NCI-H69 (cell line): Measurements from ENCODE around the gene ERGIC1.
"Not testable (repeated sequence)": the region's sequence is repeated elsewhere in the genome, so short reads cannot be mapped to it uniquely, and the experiment has no call there.

Experiments
- DNase-seq: peaks from one replicate; lab custom pipeline; 2025; lab: John Stamatoyannopoulos, UW

ERGIC1 gene

GRCh38 chr5:172800088-172800551 is 33.9 kb upstream of the ERGIC1 start:
- DNase-seq, result no peak

GRCh38 chr5:172801179-172801671 is 32.8 kb upstream of the ERGIC1 start:
- DNase-seq, result no peak

GRCh38 chr5:172802112-172802511 is 31.9 kb upstream of the ERGIC1 start:
- no peak for DNase-seq

GRCh38 chr5:172802567-172803176 is 31.4 kb upstream of the ERGIC1 start:
- DNase-seq, result no peak

- DNase-seq, result no peak
Measured at GRCh38 chr5:172805018-172805683, 28.9 kb upstream of the ERGIC1 start.

- no peak for DNase-seq
Measured at GRCh38 chr5:172805736-172806255, 28.3 kb upstream of the ERGIC1 start.

GRCh38 chr5:172806897-172807672 is 27.0 kb upstream of the ERGIC1 start:
- DNase-seq, result peak; percentile 28

GRCh38 chr5:172807766-172808311 is 26.2 kb upstream of the ERGIC1 start:
- DNase-seq, result no peak

- no peak for DNase-seq
Measured at GRCh38 chr5:172809774-172810173, 24.3 kb upstream of the ERGIC1 start.

GRCh38 chr5:172810996-172811395 is 23.1 kb upstream of the ERGIC1 start:
- DNase-seq, result not testable (repeated sequence)

GRCh38 chr5:172815631-172816030 is 18.4 kb upstream of the ERGIC1 start:
- DNase-seq, result no peak

GRCh38 chr5:172816925-172817562 is 17.0 kb upstream of the ERGIC1 start:
- DNase-seq, result no peak

GRCh38 chr5:172817664-172818063 is 16.4 kb upstream of the ERGIC1 start:
- DNase-seq, result no peak

GRCh38 chr5:172818081-172818480 is 16.0 kb upstream of the ERGIC1 start:
- DNase-seq, result no peak

- no peak for DNase-seq
Measured at GRCh38 chr5:172819569-172819968, 14.5 kb upstream of the ERGIC1 start.

- DNase-seq, result no peak
Measured at GRCh38 chr5:172820046-172820767, 13.8 kb upstream of the ERGIC1 start.

GRCh38 chr5:172821340-172821985 is 12.6 kb upstream of the ERGIC1 start:
- no peak for DNase-seq

GRCh38 chr5:172823840-172824362 is 10.2 kb upstream of the ERGIC1 start:
- no peak for DNase-seq

- no peak for DNase-seq
Measured at GRCh38 chr5:172825610-172826204, 8.3 kb upstream of the ERGIC1 start.

- no peak for DNase-seq
Measured at GRCh38 chr5:172827841-172828240, 6.2 kb upstream of the ERGIC1 start.
